ENCODE data around the gene POLR3E.
"Not testable (repeated sequence)": the region's sequence is repeated elsewhere in the genome, so short reads cannot be mapped to it uniquely, and the experiment has no call there.

Gene POLR3E

DNA sequence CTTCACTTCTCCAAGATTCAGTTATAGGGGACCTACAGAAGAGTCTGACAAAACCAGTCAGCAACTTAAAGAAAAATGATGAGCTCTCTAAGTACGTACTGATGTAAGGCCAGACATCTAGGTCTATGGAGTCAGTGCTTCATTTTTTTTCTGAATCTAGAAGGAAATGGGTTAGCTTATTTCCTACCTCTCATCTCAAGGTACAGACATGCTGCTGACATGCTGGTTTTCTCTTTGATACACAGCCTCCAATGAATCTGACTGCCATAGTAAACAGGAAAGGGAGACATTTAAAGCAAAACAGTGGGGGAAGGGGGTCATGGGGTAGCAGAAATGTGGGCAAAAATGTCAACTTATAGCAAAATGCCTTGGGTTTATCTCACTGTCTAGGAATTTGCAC is 60.8 kb downstream of the POLR3E start:
- in situ Hi-C loops (cut with MboI; ENCODE audit: low sequenced_read_pairs) = no loop called here

DNA sequence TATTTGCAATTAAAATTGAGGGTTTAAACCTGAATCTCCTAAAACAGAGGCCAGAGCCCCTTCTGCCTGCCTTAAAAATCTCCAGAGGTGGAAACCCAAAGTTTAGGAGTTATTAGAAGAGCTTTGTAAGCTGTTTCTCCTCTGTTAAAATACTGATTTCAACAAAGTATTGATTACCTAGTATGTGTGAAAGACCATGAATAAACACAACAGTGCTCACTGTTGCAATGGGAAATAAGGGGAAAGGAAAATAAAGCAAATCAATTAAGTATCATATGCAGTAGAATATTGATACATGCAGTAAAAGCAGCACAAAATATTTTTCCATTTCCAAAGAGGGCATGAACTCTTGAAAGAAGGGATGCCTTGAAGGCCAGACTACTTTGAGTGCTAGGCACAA is 62.5 kb downstream of the POLR3E start:
- in situ Hi-C loops (cut with MboI; ENCODE audit: low sequenced_read_pairs) = no loop called here

DNA sequence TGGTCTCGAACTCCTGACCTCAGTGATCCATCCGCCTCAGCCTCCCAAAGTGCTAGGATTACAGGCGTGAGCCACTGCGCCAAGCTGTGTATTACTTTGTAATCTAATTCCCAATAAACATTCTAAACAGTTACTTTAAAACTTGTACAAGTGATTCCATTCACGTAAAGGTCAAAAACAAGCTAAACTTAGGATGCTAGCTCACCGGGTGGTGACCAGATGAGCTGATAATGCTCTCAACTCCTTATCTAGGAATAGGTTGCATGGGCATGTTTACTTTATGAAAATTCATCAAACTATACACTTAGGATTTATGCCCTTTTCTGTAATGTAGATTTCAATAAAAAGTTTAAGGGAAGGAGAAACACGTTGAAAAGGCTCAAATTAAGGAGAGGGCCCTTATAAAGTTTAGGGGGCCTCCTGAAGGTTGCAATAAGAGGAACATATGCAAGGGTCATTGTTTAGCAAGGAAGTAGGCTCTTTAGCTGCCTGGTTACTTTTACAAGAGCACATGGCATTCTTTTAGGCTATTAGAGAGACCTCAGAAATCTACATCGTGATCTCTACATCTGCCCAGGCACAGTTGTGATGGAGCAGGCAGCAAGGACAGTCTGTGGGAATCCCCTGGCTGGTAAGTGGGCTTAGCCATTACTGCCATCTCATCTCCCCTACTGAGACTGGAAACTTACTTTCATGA is 63.9 kb downstream of the POLR3E start:
- in situ Hi-C loops (cut with MboI; ENCODE audit: low sequenced_read_pairs) = no loop called here

DNA sequence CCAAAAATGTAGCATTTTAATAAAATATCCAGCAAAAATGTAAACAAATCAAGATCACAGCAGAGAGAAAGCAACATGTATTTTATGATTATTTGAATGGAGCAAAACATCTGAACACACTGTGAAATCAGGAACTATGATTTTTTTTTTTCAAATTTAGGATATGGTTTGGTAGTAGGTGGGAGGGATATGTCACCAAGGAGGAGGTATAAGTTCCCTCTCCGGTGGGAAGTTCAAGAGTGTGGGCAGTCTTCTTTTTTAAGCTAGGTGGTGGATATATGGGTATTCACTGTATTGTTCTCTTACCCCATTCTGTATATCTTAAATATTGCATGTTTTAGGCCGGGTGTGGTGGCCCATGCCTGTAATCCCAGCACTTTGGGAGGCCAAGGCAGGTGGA is 67.0 kb downstream of the POLR3E start:
- in situ Hi-C loops (cut with MboI; ENCODE audit: low sequenced_read_pairs) = no loop called here

DNA sequence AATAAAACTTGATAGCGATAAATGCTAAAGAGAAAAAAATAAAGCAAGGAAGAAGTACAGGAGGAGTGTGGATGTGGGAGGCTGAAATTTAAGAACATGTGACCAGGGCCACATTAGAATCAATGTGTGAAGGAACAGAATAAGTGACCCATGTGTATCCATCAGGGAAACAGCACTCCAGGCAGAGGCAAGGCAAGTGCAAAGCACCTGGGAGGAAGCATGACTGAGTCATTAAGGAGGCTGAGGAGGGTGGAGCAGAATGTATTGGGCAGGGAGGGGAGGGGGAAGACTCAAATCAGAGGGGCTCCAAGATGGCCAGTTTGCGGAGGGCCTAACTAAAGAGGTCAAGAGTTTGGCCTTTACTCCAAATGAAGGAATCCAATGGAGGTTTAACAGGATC is 69.2 kb downstream of the POLR3E start:
- in situ Hi-C loops (cut with MboI; ENCODE audit: low sequenced_read_pairs) = no loop called here

DNA sequence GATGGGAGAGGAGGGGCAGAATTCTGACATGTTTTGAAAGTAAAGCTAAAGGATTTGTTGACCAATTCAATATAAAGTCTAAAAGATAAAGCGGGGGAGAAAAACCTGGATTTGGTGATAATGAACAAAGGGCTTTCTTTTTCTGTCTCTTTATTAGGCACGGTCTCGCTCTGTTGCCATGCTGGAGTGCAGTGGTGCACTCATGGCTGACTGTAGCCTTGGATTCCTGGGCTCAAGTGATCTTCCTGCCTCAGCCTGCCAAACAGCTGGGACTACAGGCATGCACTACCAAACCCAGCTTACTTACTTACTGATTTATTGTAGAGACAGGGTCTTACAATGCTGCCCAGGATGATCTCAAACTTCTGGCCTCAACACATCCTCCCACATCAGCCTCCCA is 69.7 kb downstream of the POLR3E start:
- in situ Hi-C loops (cut with MboI; ENCODE audit: low sequenced_read_pairs) = no loop called here

DNA sequence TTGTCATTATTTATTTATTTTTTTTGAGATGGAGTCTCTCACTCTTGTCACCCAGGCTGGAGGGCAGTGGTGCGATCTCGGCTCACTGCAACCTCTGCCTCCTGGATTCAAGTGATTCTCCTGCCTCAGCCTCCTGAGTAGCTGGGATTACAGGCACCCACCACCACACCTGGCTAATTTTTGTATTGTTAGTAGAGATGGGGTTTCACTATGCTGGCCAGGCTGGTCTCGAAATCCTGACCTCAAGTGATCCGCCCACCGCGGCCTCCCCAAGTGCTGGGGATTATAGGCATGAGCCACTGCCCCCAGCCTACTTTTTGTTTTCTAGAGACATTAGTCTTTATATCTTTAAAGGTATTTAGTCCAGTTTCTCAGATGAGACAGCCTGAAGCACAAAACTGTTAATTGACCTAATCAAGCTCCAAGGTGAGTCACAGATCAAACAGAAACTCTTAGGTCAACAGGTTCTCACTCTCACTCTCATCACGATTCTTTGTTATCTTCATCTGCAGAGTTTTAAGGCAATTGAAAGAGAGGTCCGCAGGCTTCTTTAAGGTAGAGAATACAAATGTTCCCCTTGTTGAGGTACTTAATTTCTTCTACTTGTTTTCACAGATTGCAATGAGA is 71.1 kb downstream of the POLR3E start:
- in situ Hi-C loops (cut with MboI; ENCODE audit: low sequenced_read_pairs) = not testable (repeated sequence)

DNA sequence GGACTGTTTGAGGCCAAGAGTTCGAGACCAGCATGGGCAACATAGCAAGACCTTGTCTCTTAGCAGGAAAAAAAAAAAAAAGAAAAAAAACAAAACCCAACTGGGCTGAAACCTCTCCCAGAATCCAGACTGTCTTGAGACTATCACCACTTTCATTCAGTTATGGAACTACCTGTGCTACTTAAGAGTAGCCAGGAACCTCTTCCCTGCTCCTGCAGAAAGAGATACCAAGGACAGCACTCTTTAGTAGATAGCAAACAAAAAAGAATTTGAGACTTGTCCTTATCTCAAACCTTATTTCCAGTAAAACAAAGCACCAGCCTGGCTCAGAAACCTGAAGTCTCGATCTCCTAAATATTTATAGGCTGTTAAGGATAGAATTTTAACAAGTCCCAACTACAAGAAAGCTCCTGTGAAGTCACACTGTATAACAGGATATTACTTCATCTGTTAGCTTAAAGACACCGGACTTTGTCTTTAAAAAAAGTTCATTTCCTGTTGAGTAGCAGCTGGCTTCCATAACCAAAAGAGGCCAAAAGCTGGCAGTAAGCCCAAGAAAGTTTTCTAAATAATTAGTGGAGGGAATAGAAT is 72.1 kb downstream of the POLR3E start:
- in situ Hi-C loops (cut with MboI; ENCODE audit: low sequenced_read_pairs) = no loop called here

DNA sequence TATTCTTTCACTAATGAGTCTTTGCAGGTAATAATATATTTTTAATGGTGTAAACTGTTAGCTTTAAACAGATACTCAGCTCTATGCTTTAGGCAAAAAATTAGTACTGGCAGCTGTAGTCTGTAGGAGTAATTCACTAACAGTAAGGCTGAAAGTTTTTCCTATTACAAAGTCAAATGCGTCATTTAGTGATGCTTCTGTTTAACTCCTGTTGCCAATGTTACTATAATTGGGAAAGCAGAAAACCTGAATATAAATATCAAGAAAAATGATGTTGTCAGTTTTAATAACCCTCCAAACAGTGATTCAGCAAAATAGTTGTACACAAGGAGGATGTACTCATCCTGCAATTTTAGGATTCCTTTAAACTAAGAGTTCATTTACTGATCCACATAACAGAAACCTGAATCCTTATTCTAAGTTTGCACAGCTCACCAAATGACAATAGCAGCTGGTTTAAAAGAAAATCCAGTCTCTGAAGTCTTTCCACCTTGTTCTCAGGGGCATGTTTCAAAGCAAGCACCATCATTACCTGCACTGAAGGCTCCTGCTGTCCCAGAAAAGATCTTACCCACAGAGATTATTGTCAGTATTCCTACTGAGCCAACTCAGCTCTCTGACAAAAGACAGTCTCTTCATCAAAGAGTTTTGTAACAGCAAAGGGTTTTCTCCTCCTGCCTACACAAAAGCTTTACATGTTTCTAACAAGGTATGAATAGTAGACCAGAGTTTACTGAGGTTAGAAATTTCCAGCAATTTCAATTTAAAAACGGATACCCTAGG is 73.0 kb downstream of the POLR3E start:
- in situ Hi-C loops (cut with MboI; ENCODE audit: low sequenced_read_pairs) = no loop called here

DNA sequence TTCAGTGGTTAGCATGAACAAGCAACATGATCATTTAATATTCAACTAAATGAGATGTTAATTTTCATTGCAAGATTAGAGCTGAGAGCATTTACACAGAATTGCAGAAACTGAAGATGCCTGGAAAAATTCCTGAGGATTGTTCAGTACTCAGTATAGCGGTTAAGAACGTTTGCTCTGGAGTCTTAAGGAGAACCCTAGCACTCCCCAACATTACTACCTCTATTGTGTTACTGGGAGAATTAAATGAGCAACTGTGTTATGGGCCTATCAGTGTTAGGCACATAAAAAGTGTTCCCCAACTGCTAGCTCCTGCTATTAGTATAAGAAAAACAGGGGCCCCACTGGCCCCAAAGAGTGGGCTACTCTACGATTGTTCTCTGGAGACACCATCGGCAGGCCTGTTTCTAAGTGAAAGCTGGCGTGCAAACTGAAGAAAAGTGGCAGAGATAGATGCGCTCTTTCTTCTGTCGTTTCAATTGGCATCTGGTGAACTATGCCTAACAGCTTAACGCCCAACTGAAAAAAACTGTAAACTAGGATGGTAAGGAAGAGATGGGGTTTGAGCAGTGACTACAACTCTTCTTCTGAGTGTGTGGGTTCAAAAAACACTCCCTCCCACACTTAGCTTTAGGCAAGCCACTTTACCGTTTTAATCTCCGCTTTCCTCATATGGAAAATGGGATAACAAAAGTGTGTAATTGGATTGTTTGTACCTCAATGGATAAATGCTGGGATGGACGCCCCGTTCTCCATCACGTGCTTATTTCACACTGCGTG is 75.9 kb downstream of the POLR3E start:
- in situ Hi-C loops (cut with MboI; ENCODE audit: low sequenced_read_pairs) = no loop called here

DNA sequence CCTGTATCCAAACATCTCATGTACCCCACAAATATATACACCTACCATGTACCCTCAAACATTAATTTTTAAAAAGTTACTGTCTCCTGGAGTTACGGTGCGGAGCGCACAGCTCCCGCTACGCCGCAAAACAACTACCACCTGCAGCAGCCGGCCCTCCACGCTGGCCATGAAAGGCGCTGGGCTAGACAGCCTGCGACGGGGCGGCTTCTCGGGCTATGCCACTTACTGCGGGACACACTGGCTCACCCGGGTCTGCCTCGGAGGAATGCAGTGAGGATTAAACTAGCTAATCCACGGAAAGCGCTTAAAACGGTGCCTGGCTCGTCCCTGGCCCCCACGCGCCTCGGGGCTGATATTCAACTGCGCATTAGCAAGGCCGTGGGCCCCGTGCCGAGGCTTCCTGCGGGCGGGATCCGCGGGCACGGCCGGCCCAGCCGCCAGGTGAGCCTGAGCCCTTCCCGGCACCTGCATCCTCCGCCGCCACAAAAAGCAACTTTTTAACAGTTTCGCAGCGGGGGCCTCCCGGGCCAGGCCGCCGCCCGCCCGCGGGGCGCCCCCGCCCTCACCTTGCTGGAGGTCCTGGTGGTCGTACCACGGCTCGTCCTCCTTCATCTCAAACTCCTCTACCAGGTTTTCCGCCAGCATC is 76.6 kb downstream of the POLR3E start:
- in situ Hi-C loops (cut with MboI; ENCODE audit: low sequenced_read_pairs) = no loop called here

DNA sequence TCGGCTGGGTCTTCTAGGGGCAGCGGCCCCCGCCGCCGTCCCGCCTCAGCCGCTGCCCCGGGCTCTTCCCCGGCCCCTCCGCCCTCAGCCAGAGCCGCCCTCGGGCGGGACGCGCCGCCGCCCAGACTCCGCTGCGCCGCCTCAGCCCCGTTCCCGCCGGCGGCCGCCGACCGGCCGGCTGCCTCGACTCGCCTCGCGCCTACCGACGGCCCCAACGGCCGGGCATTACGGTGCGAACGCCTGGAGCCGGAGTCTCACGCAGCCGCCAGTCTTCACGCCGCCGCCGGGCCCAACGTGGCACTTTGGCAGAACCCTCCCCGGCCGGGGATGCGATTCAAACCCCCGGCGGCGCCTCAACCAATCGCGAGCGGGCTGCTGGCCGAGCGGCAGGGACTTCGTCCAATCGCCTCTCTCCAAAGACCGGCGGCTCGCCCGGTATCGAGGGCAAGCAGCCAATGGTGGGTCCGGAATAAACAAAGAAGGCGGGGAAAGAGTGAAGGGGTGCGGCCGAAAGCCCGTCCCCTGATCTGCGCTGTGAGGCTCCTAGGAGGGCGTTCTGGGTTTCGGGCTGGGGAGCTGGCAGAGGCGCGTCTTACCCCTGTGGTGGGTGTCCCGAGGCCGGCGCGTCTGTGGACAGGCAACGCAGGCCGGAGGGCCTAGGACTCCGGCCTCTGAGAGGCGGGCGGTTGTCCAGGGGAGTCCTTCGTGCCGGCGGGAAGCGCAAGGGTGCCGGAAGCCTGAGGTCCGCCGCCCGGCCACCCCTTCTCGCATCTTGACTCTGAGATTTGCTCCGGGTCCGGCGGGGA is 77.3 kb downstream of the POLR3E start, which contains the start of gene CDR2:
Gene CDR2 (minus strand): TSS at position 309 of the 806 bp plus-strand sequence. CDS start 310 bp downstream, outside the sequence.
- in situ Hi-C loops (cut with MboI; ENCODE audit: low sequenced_read_pairs) = no loop called here

DNA sequence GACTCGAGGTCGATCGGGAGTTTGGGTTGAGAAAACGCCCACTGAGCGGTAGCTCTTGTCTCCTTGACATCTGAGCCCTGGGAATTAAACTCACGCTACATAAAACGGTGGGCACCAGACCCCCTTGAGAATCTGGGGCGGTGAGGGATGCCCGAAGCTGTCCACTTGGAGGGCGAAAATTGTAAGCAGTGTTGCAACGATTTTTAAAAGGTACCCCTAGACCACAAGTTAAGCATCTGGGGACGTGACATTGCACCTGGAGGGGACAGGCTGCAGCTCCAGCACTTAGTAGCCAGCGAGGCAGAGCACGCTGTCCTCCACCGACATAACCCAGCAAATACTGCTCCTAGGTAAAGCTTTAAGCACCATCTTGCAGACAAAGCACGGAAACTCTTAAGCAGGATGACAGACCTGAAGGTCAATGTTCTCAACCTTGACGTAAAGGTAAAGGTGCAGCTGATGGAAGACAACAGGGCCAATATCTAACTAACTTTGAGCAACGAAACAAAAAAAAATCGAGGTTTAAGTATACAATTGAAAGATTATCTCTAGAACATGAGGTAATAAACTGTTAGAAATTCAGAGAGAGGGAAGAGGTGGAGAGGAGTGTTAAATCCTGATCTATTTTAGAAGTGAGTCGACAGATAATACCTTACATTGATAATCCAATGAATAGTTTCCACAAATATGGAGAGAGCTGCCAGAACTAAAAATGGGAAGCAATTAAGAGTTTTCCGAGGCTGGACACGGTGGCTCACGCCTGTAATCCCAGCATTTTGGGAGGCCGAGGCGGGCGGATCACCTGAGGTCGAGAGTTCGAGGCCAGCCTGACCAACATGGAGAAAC is 78.1 kb downstream of the POLR3E start:
- in situ Hi-C loops (cut with MboI; ENCODE audit: low sequenced_read_pairs) = no loop called here

DNA sequence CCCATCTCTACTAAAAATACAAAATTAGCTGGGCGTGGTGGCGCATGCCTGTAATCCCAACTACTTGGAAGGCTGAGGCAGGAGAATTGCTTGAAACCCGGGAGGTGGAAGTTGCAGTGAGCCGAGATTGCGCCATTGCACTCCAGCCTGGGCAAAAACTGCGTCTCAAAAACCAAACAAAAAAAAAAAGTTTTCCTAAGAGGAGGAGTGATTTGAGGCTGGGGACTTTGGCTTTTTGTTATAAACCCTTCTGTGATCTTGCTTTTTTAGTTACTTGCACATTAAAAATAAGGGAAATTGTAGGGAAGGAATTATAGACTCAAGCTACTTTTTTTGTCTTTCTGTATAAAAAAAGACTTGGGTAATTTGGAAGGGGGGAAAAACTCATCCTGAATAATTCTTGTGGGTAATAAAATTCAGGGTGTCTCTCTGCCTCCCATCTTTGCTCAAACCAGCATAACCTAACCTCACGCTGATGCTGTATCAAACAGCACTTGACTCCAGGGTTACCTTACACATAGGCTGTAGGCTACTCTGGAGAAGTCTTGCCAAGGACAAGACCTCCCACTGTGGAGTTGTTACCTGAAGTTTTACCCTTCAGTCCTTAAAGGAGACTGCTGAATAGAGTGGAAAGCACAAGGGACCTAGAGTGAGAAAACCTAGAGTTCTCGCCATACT is 78.9 kb downstream of the POLR3E start:
- in situ Hi-C loops (cut with MboI; ENCODE audit: low sequenced_read_pairs) = no loop called here

DNA sequence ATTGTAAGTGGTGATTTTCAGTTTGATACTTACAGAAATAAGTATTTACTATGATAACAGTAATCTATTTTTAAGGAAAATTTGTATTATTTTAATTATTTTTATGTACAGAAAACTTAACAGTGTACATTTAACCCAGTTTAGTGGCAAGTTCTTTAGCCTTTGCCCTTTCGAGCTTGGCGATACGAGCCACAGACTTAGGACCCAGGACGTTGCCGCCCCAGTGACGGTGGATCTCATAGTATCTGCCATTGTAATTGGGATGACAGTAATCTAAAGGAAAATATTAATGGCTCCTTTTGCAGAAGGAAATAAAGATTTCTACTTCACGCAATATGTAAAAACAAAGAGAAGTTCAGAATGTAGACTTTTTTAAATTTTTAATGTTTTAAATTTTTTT is 82.4 kb downstream of the POLR3E start:
- in situ Hi-C loops (cut with MboI; ENCODE audit: low sequenced_read_pairs) = no loop called here

DNA sequence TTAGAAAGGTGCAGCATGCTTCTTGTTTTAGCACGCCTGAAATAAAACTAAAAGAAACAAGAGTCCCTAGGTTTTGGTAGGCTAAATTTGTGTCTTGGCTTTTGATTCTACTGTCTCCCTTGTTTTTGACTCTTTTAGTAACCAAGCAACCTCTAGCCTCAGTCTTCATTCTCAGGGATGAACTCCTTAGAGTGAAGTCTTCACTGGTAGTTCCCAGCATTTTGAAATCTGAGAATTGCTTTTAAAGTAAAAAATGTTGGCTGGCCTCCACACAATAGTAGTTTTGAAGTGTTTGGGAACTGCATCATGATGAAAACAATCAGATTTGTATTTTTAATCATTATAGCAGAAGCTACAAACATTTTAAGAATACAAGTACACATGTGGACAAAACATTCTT is 83.3 kb downstream of the POLR3E start:
- in situ Hi-C loops (cut with MboI; ENCODE audit: low sequenced_read_pairs) = no loop called here

DNA sequence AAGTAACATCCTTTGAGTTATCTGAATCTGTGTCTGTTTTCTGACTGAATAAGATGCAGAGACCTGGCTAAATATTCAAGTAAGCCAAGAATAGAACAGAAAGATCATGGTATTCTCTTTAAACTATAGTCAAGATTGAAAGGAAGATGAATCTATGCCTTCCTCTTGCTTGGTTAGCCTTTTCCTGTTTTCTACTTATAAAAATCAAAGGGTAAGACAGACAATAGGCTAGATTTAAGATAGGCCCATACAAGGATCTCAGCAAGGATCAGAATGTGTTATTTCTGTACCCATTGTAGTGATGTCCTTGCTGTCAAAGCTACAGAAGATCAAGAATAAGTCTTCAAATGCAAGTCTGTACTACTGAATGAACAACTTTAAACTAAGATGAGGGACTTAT is 84.2 kb downstream of the POLR3E start:
- in situ Hi-C loops (cut with MboI; ENCODE audit: low sequenced_read_pairs) = no loop called here

DNA sequence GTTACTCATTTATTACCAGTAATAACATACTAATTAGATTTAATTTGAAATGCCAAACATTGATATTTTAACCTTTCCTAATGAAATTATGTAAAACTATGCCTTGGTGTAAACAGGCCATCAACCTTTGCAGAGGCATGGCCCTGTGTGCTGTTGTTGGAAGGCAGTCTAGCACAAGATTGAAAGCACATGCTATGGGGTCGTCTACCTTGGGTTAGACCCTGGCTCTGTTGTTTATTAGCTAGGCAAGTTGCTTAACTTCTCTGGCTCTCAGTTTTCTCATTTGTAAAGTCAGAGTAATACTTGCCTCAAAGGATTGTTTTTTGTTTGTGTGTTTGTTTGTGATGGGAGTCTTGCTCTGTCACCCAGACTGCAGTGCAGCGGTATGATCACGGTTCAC is 86.6 kb downstream of the POLR3E start:
- in situ Hi-C loops (cut with MboI; ENCODE audit: low sequenced_read_pairs) = no loop called here

All from hTERT RPE-1 (cell line).